Panc1 (cell line): ENCODE results near the gene PRRT1B. TPM values are rescaled to one million over a fixed set of nuclear protein-coding genes. Genes with fewer than 3 reads are reported as not detected.

Experiments used
- ATAC-seq: fragments of 200-7000 bp; cut with Tn5 transposase; 2 replicates; pipeline ENCODE4 v1.9.1; 2020; ENCODE audit warnings: mild to moderate bottlenecking, moderate library complexity
- BruUV-seq: library from RNA; stranded (reverse); fragments of 400-500 nt; replicated peaks from 2 replicates; lab custom pipeline; 2021; lab: Mats Ljungman, UMichigan
- CTCF ChIA-PET: fragments of 300-600 bp; sonication (Branson Sonifier 250); formaldehyde crosslinking; loops from one replicate; lab custom pipeline; 2022; ENCODE audit warnings: antibody characterized with exemption; lab: Charles Lee
- POLR2A ChIA-PET: fragments of 300-600 bp; sonication (Branson Sonifier 250); formaldehyde crosslinking; loops from one replicate; lab custom pipeline; 2022; ENCODE audit warnings: antibody characterized with exemption; lab: Charles Lee
- DNase-seq: peaks from one replicate; pipeline ENCODE4 v3.0.0-alpha.2; 2010; ENCODE audit warnings: low read depth, low spot score
- H3K27ac ChIP-seq: 2 replicates; pipeline ENCODE4 v1.5.1; 2011; ENCODE audit warnings: mild to moderate bottlenecking, low read length, inconsistent platforms
- H3K27me3 ChIP-seq: fragments of 200-500 bp; sonication (Bioruptor generic); 2 replicates; pipeline ENCODE4 v1.6.0; 2014; ENCODE audit warnings: low read length, inconsistent platforms; ENCODE audit not compliant: control insufficient read depth, insufficient read depth
- H3K36me3 ChIP-seq: fragments of 200-500 bp; sonication (Bioruptor generic); 2 replicates; pipeline ENCODE4 v1.5.1; 2014; ENCODE audit warnings: inconsistent platforms, mild to moderate bottlenecking, low read length, moderate library complexity; ENCODE audit not compliant: control insufficient read depth, insufficient read depth
- H3K4me1 ChIP-seq: 2 replicates; pipeline ENCODE4 v1.5.1; 2011; ENCODE audit warnings: inconsistent platforms, mild to moderate bottlenecking, low read length, moderate library complexity; ENCODE audit not compliant: control insufficient read depth, insufficient read depth
- H3K4me3 ChIP-seq, 2 experiments: 2 replicates each; pipeline ENCODE4 v1.5.1; 2011 to 2012; ENCODE audit warnings: low read depth in 2 of 2, low read length in 2 of 2, mild to moderate bottlenecking in 2 of 2, inconsistent platforms in 1 of 2, moderate library complexity in 1 of 2
- H3K9me3 ChIP-seq: fragments of 200-500 bp; sonication (Bioruptor generic); 2 replicates; pipeline ENCODE4 v1.5.1; 2014; ENCODE audit warnings: low read depth, mild to moderate bottlenecking, inconsistent platforms, low read length, moderate library complexity; ENCODE audit not compliant: control insufficient read depth, insufficient read depth
- POLR2AphosphoS5 ChIP-seq: IDR thresholded peaks from 2 replicates; pipeline ENCODE4 v1.6.1; 2012; ENCODE audit warnings: mild to moderate bottlenecking, low read depth, low read length, moderate library complexity
- SIN3A ChIP-seq: IDR thresholded peaks from 2 replicates; pipeline ENCODE4 v1.6.1; 2012; ENCODE audit warnings: low read depth, mild to moderate bottlenecking, low read length, moderate library complexity, borderline replicate concordance; ENCODE audit not compliant: insufficient read depth
- TCF7L2 ChIP-seq: IDR thresholded peaks from 2 replicates; pipeline ENCODE4 v1.6.1; 2011; ENCODE audit warnings: mild to moderate bottlenecking, low read depth, low read length, inconsistent platforms
- in situ Hi-C: cut with HindIII; loops from 2 replicates; pipeline ENCODE4 v1.10.0; 2016; ENCODE audit warnings: low sequenced_read_pairs, low pct_unique_long_range_greater_than_20kb
- intact Hi-C: fragments of 100-400 bp; cut with micrococcal nuclease; formaldehyde crosslinking; loops from one replicate; pipeline ENCODE4 v1.10.0; 2022; ENCODE audit not compliant: unreplicated experiment
- total RNA-seq: library from RNA; stranded (reverse); gene quantifications from one replicate; pipeline ENCODE4 v1.2.1, GENCODE V29; 2021; ENCODE audit not compliant: unreplicated experiment
- TF ChIP-seq, protein P1 (sequence below): fragments of 450-650 bp; IDR thresholded peaks from 2 replicates; pipeline ENCODE4 v1.5.1; 2017; ENCODE audit warnings: mild to moderate bottlenecking
- TF ChIP-seq, protein P2 (sequence below), 2 experiments: IDR thresholded peaks; 2 replicates each; pipeline ENCODE4 v1.6.1; 2011 to 2012; ENCODE audit warnings: low read depth in 2 of 2, control low read depth in 1 of 2, low read length in 1 of 2, mild to moderate bottlenecking in 1 of 2, moderate library complexity in 1 of 2; ENCODE audit not compliant: insufficient read depth in 1 of 2

PRRT1B gene
- total RNA-seq, 1 experiment from 2014 or later: 1.1 TPM

DNA sequence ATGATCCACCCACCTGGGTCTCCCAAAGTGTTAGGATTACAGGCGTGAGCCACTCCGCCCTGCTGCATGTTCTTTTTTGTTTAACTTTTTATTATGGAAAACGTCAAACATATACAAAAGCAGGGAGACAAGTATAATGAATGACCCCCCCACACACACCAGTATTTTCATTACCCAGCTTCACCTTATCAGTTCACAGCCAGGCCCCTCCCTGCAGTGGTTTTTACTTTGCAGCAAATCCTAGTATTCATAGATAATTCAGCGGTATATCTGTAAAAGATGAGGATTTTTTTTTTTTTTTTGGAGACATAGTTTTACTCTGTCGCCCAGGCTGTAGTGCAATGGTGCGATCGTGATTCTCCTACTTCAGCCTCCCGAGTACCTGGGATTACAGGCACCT lies 40.3 kb upstream of the PRRT1B start:
- H3K9me3 ChIP-seq: no peaks in the 10 kb centered on the region
- in situ Hi-C loops: no loop called here
- no peaks in the 10 kb centered on the region for H3K27me3 ChIP-seq
- no peak overlapping the region for H3K4me3 ChIP-seq
- ChIA-PET POLR2A (no interaction called here), CTCF (no interaction called here)
- BruUV-seq: no TSS peak
- H3K36me3 ChIP-seq: no peaks in the 10 kb centered on the region
- DNase-seq (no peak), ATAC-seq (no peak)
- intact Hi-C loops: no loop called here
- H3K4me1 ChIP-seq: peaks cover 17% of the 10 kb centered on the region
- H3K27ac ChIP-seq: no peak overlapping the region
- TF ChIP-seq TCF7L2 (no peak), SIN3A (no peak), POLR2AphosphoS5 (no peak)
- TF ChIP-seq, protein P1, sequence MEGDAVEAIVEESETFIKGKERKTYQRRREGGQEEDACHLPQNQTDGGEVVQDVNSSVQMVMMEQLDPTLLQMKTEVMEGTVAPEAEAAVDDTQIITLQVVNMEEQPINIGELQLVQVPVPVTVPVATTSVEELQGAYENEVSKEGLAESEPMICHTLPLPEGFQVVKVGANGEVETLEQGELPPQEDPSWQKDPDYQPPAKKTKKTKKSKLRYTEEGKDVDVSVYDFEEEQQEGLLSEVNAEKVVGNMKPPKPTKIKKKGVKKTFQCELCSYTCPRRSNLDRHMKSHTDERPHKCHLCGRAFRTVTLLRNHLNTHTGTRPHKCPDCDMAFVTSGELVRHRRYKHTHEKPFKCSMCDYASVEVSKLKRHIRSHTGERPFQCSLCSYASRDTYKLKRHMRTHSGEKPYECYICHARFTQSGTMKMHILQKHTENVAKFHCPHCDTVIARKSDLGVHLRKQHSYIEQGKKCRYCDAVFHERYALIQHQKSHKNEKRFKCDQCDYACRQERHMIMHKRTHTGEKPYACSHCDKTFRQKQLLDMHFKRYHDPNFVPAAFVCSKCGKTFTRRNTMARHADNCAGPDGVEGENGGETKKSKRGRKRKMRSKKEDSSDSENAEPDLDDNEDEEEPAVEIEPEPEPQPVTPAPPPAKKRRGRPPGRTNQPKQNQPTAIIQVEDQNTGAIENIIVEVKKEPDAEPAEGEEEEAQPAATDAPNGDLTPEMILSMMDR: no peak
- TF ChIP-seq, protein P2, sequence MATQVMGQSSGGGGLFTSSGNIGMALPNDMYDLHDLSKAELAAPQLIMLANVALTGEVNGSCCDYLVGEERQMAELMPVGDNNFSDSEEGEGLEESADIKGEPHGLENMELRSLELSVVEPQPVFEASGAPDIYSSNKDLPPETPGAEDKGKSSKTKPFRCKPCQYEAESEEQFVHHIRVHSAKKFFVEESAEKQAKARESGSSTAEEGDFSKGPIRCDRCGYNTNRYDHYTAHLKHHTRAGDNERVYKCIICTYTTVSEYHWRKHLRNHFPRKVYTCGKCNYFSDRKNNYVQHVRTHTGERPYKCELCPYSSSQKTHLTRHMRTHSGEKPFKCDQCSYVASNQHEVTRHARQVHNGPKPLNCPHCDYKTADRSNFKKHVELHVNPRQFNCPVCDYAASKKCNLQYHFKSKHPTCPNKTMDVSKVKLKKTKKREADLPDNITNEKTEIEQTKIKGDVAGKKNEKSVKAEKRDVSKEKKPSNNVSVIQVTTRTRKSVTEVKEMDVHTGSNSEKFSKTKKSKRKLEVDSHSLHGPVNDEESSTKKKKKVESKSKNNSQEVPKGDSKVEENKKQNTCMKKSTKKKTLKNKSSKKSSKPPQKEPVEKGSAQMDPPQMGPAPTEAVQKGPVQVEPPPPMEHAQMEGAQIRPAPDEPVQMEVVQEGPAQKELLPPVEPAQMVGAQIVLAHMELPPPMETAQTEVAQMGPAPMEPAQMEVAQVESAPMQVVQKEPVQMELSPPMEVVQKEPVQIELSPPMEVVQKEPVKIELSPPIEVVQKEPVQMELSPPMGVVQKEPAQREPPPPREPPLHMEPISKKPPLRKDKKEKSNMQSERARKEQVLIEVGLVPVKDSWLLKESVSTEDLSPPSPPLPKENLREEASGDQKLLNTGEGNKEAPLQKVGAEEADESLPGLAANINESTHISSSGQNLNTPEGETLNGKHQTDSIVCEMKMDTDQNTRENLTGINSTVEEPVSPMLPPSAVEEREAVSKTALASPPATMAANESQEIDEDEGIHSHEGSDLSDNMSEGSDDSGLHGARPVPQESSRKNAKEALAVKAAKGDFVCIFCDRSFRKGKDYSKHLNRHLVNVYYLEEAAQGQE (IDR thresholded peaks at IDR 0.05; ENCODE audit: insufficient read depth in 1 of 2, low read depth in 2 of 2, low read length in 1 of 2): no peak

DNA sequence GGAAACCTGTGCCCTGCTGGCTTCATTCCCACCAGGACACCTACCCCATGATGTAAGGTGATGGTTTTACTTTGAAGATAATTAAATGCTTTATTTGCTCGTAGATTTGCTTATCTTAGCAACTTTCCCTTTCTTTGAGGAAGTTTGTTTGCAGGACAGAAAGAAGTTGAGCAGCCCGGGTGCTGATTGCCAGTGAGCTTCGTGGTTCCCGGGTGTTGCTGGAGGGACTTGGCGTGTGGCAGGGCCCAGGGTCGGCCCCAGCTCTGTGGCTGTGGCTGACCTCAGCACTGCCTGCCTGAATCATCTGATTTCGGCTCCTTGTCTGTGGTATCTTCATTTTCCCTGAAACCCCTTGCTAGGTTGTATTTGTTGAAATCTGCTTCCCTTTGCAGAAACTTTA lies 33.9 kb upstream of the PRRT1B start:
- Histone ChIP-seq H3K36me3 (no peaks in the 10 kb centered on the region), H3K27ac (no peak overlapping the region), H3K9me3 (no peaks in the 10 kb centered on the region), H3K4me1 (no peaks in the 10 kb centered on the region), H3K27me3 (no peaks in the 10 kb centered on the region), H3K4me3 (no peak overlapping the region)
- TF ChIP-seq POLR2AphosphoS5 (no peak), SIN3A (no peak), TCF7L2 (no peak)
- TF ChIP-seq, protein P2 (IDR thresholded peaks at IDR 0.05; ENCODE audit: insufficient read depth in 1 of 2, low read depth in 2 of 2, low read length in 1 of 2): no peak
- TF ChIP-seq, protein P1: no peak
- ChIA-PET POLR2A (no interaction called here), CTCF (no interaction called here)
- no TSS peak for BruUV-seq
- in situ Hi-C loops (no loop called here), intact Hi-C loops (no loop called here)
- DNase-seq (no peak), ATAC-seq (no peak)
